ENCODE data around the gene ADGRV1.

Gene ADGRV1

GRCh38 chr5:90558344-90559192 lies at the start of gene ADGRV1:
ADGRV1 (plus strand) TSS chr5:90558797; CDS start chr5:90558896, 99 bp downstream.
- in situ Hi-C loops (cut with MboI; ENCODE audit: low sequenced_read_pairs, unreplicated experiment): no loop called here
- TF ChIP-seq CTCF (IDR thresholded peaks at IDR 0.05; ENCODE audit: borderline replicate concordance, control extremely low read depth, extremely low read depth, insufficient read depth, missing control alignments): no peak
- DNase-seq (ENCODE audit: low spot score): peak; percentile 43

GRCh38 chr5:90510438-90510837 lies 48.2 kb upstream of the ADGRV1 start:
- TF ChIP-seq CTCF (IDR thresholded peaks at IDR 0.05; ENCODE audit: borderline replicate concordance, control extremely low read depth, extremely low read depth, insufficient read depth, missing control alignments): no peak
- in situ Hi-C loops (cut with MboI; ENCODE audit: low sequenced_read_pairs, unreplicated experiment): no loop called here
- no peak for DNase-seq (ENCODE audit: low spot score)

GRCh38 chr5:90514520-90514919 lies 44.1 kb upstream of the ADGRV1 start:
- DNase-seq (ENCODE audit: low spot score): no peak
- in situ Hi-C loops (cut with MboI; ENCODE audit: low sequenced_read_pairs, unreplicated experiment): no loop called here
- no peak for TF ChIP-seq CTCF (IDR thresholded peaks at IDR 0.05; ENCODE audit: borderline replicate concordance, control extremely low read depth, extremely low read depth, insufficient read depth, missing control alignments)

GRCh38 chr5:90518661-90519060 lies 39.9 kb upstream of the ADGRV1 start:
- no peak for TF ChIP-seq CTCF (IDR thresholded peaks at IDR 0.05; ENCODE audit: borderline replicate concordance, control extremely low read depth, extremely low read depth, insufficient read depth, missing control alignments)
- in situ Hi-C loops (cut with MboI; ENCODE audit: low sequenced_read_pairs, unreplicated experiment): no loop called here
- DNase-seq (ENCODE audit: low spot score): no peak

- in situ Hi-C loops (cut with MboI; ENCODE audit: low sequenced_read_pairs, unreplicated experiment): no loop called here
- DNase-seq (ENCODE audit: low spot score): no peak
- no peak for TF ChIP-seq CTCF (IDR thresholded peaks at IDR 0.05; ENCODE audit: borderline replicate concordance, control extremely low read depth, extremely low read depth, insufficient read depth, missing control alignments)
These were observed 39.5 kb upstream of the ADGRV1 start for GRCh38 chr5:90519081-90519480.

- no peak for DNase-seq (ENCODE audit: low spot score)
- TF ChIP-seq CTCF (IDR thresholded peaks at IDR 0.05; ENCODE audit: borderline replicate concordance, control extremely low read depth, extremely low read depth, insufficient read depth, missing control alignments): no peak
- in situ Hi-C loops (cut with MboI; ENCODE audit: low sequenced_read_pairs, unreplicated experiment): no loop called here
These were observed 29.9 kb upstream of the ADGRV1 start for GRCh38 chr5:90528601-90529193.

Data from GM13976 (cell line).